CD4-positive, alpha-beta T cell (primary cell): ENCODE measurements around the gene ALDH3B1. TPM values are rescaled to one million over a fixed set of nuclear protein-coding genes. Genes with fewer than 3 reads are reported as not detected.

Source experiments
- ATAC-seq: fragments of 200-7000 bp; cut with Tn5 transposase; one replicate; pipeline ENCODE4 v1.10.0; 2022; ENCODE audit warnings: mild to moderate bottlenecking; ENCODE audit not compliant: poor library complexity
- CTCF ChIA-PET: fragments of 350-600 bp; sonication (Branson Sonifier 250); formaldehyde crosslinking; loops from one replicate; lab custom pipeline; 2021; ENCODE audit warnings: antibody characterized with exemption, inconsistent platforms; lab: Charles Lee
- POLR2A ChIA-PET: fragments of 350-600 bp; sonication (Branson Sonifier 250); formaldehyde crosslinking; loops from one replicate; lab custom pipeline; 2021; ENCODE audit warnings: antibody characterized with exemption, inconsistent platforms; lab: Charles Lee
- DNase-seq, 14 experiments: peaks; one replicate each; pipeline ENCODE4 v3.0.0-alpha.2; 2013 to 2020; ENCODE audit warnings: mixed read lengths in 2 of 14
- H3K27ac ChIP-seq, 2 donors: one replicate each; pipeline versions ENCODE4 v1.5.1 to v1.7.0; 2013; ENCODE audit warnings: low read length in 2 of 2, low read depth in 1 of 2, mild to moderate bottlenecking in 1 of 2
- H3K27me3 ChIP-seq, 2 experiments: 1 replicate in 1 of 2; 2 replicates in 1 of 2; pipeline versions ENCODE4 v1.6.1 to v1.7.0; 2013; ENCODE audit warnings: low read length in 2 of 2, control low read depth in 1 of 2, mild to moderate bottlenecking in 1 of 2, moderate library complexity in 1 of 2; ENCODE audit not compliant: insufficient read depth in 2 of 2, control insufficient read depth in 1 of 2
- H3K36me3 ChIP-seq: one replicate; pipeline ENCODE4 v1.6.1; 2013; ENCODE audit warnings: low read length, control low read depth; ENCODE audit not compliant: insufficient read depth
- H3K4me1 ChIP-seq: one replicate; pipeline ENCODE4 v1.6.1; 2013; ENCODE audit warnings: low read length, control low read depth; ENCODE audit not compliant: insufficient read depth
- H3K4me3 ChIP-seq: one replicate; pipeline ENCODE4 v1.5.1; 2013; ENCODE audit warnings: mild to moderate bottlenecking, low read length, moderate library complexity
- H3K9me3 ChIP-seq, 2 experiments: 1 replicate in 1 of 2; 2 replicates in 1 of 2; pipeline versions ENCODE4 v1.6.1 to v1.7.0; 2013; ENCODE audit warnings: low read length in 2 of 2, mild to moderate bottlenecking in 2 of 2, control low read depth in 1 of 2, moderate library complexity in 1 of 2; ENCODE audit not compliant: control insufficient read depth in 1 of 2, insufficient read depth in 1 of 2
- H3K27ac Mint-ChIP-seq: one replicate; pipeline ENCODE4 v1.8.0; 2020; ENCODE audit warnings: mixed read lengths
- H3K27me3 Mint-ChIP-seq: one replicate; pipeline ENCODE4 v1.8.0; 2021; ENCODE audit warnings: mixed read lengths
- H3K36me3 Mint-ChIP-seq: one replicate; pipeline ENCODE4 v1.8.0; 2021; ENCODE audit warnings: low read depth, mixed read lengths
- H3K4me1 Mint-ChIP-seq: one replicate; pipeline ENCODE4 v1.8.0; 2021; ENCODE audit warnings: low read depth, mixed read lengths
- H3K4me3 Mint-ChIP-seq: one replicate; pipeline ENCODE4 v1.8.0; 2020; ENCODE audit warnings: mild to moderate bottlenecking, mixed read lengths
- H3K9me3 Mint-ChIP-seq: one replicate; pipeline ENCODE4 v1.8.0; 2020; ENCODE audit warnings: mixed read lengths
- intact Hi-C, 2 experiments: fragments of 100-400 bp; cut with DNase I in 1 of 2; cut with micrococcal nuclease in 1 of 2; formaldehyde crosslinking; loops; one replicate each; pipeline versions ENCODE4 v1.15.1 to v1.9.0; 2023 to 2025; cut with DNase I, micrococcal nuclease
- total RNA-seq, 174 experiments: library from RNA in 2 of 174; stranded (reverse) in 2 of 174; gene quantifications; one replicate each; pipeline ENCODE4 v1.2.3 and lab custom pipeline; 2021 to 2026
- TF ChIP-seq, protein P1 (sequence below): fragments of 200-600 bp; IDR thresholded peaks from one replicate; pipeline ENCODE4 v1.8.0; 2022; ENCODE audit warnings: antibody characterized with exemption, mild to moderate bottlenecking

The ALDH3B1 gene
- total RNA-seq, 2 experiments from 2014 or later: 0.34 to 0.44 TPM

GRCh38 chr11:68047437-68048290, 37.5 kb downstream of the ALDH3B1 start:
- intact Hi-C loops: no loop called here
- Mint-ChIP-seq H3K36me3 (peaks cover 29% of the 10 kb centered on the region), H3K27me3 (no peaks in the 10 kb centered on the region), H3K4me3 (no peak overlapping the region), H3K9me3 (no peaks in the 10 kb centered on the region), H3K27ac (no peak overlapping the region), H3K4me1 (no peaks in the 10 kb centered on the region)
- Histone ChIP-seq H3K27me3 (no peaks in the 10 kb centered on the region), H3K9me3 (no peaks in the 10 kb centered on the region), H3K4me1 (no peaks in the 10 kb centered on the region), H3K4me3 (no peak overlapping the region), H3K27ac (no peak overlapping the region), H3K36me3 (peaks cover 84% of the 10 kb centered on the region)
- ChIA-PET POLR2A (no interaction called here), CTCF (interaction anchor here (0.7 kb wide), 1 partner anchor 44 kb away, joined by 3 read pairs; no protein-coding TSS in a partner anchor)
- TF ChIP-seq, protein P1, sequence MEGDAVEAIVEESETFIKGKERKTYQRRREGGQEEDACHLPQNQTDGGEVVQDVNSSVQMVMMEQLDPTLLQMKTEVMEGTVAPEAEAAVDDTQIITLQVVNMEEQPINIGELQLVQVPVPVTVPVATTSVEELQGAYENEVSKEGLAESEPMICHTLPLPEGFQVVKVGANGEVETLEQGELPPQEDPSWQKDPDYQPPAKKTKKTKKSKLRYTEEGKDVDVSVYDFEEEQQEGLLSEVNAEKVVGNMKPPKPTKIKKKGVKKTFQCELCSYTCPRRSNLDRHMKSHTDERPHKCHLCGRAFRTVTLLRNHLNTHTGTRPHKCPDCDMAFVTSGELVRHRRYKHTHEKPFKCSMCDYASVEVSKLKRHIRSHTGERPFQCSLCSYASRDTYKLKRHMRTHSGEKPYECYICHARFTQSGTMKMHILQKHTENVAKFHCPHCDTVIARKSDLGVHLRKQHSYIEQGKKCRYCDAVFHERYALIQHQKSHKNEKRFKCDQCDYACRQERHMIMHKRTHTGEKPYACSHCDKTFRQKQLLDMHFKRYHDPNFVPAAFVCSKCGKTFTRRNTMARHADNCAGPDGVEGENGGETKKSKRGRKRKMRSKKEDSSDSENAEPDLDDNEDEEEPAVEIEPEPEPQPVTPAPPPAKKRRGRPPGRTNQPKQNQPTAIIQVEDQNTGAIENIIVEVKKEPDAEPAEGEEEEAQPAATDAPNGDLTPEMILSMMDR: no peak
- ATAC-seq: no peak
- DNase-seq: no peak

GRCh38 chr11:68048681-68049508, 38.8 kb downstream of the ALDH3B1 start:
- DNase-seq (no peak), ATAC-seq (no peak)
- no peaks in the 10 kb centered on the region for H3K27me3 ChIP-seq
- H3K9me3 ChIP-seq: no peaks in the 10 kb centered on the region
- no peaks in the 10 kb centered on the region for H3K4me1 ChIP-seq
- CTCF ChIA-PET: no interaction called here
- no peaks in the 10 kb centered on the region for H3K4me1 Mint-ChIP-seq
- POLR2A ChIA-PET: no interaction called here
- H3K36me3 Mint-ChIP-seq: peaks cover 29% of the 10 kb centered on the region
- H3K9me3 Mint-ChIP-seq: no peaks in the 10 kb centered on the region
- no peak overlapping the region for H3K4me3 ChIP-seq
- no peak overlapping the region for H3K27ac ChIP-seq
- no peak overlapping the region for H3K27ac Mint-ChIP-seq
- peaks cover 76% of the 10 kb centered on the region for H3K36me3 ChIP-seq
- no peak overlapping the region for H3K4me3 Mint-ChIP-seq
- no peaks in the 10 kb centered on the region for H3K27me3 Mint-ChIP-seq
- TF ChIP-seq, protein P1: no peak
- intact Hi-C loops: no loop called here

GRCh38 chr11:68049509-68050370, 39.6 kb downstream of the ALDH3B1 start:
- H3K4me1 Mint-ChIP-seq: no peaks in the 10 kb centered on the region
- POLR2A ChIA-PET: interaction anchor here (1.4 kb wide), 1 partner anchor 10 kb away, joined by 3 read pairs; no protein-coding TSS in a partner anchor
- H3K36me3 ChIP-seq: peaks cover 68% of the 10 kb centered on the region

More at GRCh38 chr11:68049509-68050370, 39.6 kb downstream of the ALDH3B1 start:
- CTCF ChIA-PET: no interaction called here
- TF ChIP-seq, protein P1: no peak
- H3K4me3 Mint-ChIP-seq: no peak overlapping the region
- peaks cover 29% of the 10 kb centered on the region for H3K36me3 Mint-ChIP-seq
- no peaks in the 10 kb centered on the region for H3K27me3 ChIP-seq
- no peaks in the 10 kb centered on the region for H3K27me3 Mint-ChIP-seq
- H3K4me1 ChIP-seq: no peaks in the 10 kb centered on the region
- intact Hi-C loops: no loop called here
- H3K27ac ChIP-seq: no peak overlapping the region
- no peaks in the 10 kb centered on the region for H3K9me3 ChIP-seq
- DNase-seq (no peak), ATAC-seq (no peak)
- no peaks in the 10 kb centered on the region for H3K9me3 Mint-ChIP-seq
- H3K4me3 ChIP-seq: no peak overlapping the region
- no peak overlapping the region for H3K27ac Mint-ChIP-seq
